GM12872 (cell line): ENCODE results near the gene OR2A12.

ENCODE experiments used
- TF ChIP-seq, protein P1 (sequence below): IDR thresholded peaks from 3 replicates; pipeline ENCODE4 v1.5.1; 2011; ENCODE audit warnings: low read depth, mild to moderate bottlenecking, low read length, moderate library complexity; ENCODE audit not compliant: insufficient read depth

Gene OR2A12

DNA sequence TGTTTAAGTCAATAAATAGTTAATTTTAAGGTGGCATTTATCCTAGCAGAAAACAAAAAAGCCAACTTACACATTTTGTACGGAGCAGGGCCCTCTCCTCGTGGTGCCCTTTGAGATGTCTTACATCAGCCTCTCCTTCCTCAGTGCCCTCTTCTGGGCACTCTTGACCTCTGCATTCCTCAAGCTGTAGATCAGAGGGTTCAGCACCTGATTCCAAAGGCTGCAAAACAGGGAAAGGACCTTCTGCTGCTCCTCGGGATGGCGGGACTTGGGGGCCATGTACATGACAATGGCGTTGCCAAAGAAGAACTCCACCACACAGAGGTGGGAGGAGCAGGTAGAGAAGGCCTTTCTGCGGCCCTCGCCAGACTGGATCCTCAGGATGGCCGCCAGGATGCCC, 32.3 kb downstream of the OR2A12 start:
- TF ChIP-seq, protein P1, sequence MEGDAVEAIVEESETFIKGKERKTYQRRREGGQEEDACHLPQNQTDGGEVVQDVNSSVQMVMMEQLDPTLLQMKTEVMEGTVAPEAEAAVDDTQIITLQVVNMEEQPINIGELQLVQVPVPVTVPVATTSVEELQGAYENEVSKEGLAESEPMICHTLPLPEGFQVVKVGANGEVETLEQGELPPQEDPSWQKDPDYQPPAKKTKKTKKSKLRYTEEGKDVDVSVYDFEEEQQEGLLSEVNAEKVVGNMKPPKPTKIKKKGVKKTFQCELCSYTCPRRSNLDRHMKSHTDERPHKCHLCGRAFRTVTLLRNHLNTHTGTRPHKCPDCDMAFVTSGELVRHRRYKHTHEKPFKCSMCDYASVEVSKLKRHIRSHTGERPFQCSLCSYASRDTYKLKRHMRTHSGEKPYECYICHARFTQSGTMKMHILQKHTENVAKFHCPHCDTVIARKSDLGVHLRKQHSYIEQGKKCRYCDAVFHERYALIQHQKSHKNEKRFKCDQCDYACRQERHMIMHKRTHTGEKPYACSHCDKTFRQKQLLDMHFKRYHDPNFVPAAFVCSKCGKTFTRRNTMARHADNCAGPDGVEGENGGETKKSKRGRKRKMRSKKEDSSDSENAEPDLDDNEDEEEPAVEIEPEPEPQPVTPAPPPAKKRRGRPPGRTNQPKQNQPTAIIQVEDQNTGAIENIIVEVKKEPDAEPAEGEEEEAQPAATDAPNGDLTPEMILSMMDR, result no peak

DNA sequence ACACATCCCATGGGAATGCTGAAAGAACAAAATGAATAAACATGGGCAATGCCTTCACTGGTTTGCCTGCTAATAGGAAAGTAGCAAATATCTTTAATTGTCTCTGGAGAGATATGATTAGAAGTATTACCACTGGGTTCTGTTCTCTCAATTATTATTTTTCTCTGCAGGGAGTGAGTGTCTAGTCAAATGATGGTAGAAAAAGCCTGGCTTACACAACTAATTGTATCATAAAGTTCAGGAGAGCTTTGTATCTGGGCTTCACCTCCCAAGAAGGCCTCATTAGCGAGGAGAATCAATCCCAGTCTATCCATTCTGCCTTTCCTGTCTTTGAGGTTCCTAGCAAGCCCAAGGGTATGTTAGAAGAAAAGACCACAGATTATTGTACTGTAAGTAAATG, 36.8 kb downstream of the OR2A12 start, which contains the start of gene OR2A14:
Gene OR2A14, plus strand, starts transcription at position 301 of the 400 bp plus-strand sequence. CDS start 5,937 bp downstream, outside the sequence.
- TF ChIP-seq, protein P1, result no peak

DNA sequence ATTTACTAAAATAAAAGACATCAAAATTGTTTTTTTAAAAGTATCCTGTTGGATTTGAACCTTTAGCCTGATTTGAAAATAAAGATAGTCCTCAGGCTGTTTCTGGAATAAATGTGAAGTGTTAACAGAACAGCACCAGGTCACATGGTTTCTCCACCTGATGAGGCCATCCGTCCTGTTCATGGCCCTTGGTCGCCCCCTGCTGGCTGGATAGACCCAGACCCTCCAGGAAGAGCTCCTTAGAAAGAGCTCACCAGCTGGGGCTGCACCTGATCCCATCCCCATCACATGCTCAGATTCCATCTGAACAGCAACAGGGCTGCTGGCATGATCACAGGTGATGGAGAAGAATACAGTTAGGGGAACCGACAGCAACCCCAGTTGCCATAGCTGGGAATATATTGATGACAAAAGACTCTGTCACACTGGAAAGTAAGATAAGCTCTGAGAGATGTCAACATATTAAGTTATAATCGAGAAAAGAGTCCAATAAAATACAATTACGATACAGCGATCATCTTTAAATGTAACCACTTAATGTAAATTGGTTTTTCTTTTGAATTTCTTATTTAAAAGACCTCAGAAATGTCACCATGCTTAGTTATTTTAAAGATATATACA, 41.7 kb downstream of the OR2A12 start:
- TF ChIP-seq, protein P1, result peak; percentile 91

DNA sequence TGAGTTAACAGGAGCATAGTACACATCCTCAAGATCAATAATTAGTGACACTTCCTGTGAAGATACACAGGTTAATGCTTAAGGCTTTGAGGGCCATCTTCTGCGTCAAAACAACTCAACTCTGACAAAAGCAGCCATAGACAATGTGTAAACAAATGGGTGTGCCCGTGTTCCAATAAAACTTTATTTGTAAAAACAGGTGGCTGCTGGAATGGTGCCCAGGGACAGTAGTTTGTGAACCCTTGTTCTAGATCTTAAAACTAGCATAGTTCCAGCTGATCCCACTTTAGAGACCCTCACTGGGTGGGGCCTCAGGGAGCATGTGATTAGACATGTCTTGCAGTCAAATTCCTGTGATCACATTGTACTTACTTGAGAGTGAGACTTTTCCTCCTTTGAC, 44.7 kb downstream of the OR2A12 start:
- TF ChIP-seq, protein P1, result no peak

DNA sequence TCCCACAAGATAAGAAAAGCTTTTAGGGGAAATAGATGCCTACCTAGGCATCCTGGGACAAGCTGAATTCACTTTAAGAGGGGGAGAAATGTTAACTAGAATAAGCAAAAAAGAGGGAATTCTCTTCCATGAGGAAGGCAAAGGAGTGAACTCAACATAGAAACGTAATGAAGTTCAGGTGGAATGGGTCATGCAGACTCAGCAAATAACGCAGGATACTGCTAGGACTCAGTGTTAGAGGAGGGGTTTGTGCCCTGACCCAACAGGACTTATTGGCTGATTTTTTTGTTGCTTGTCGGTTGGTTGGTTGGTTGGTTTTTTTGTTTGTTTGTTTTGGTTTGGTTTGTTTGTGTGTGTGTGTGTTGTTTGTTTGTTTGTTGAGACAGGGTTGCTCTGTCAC, 46.2 kb downstream of the OR2A12 start:
- TF ChIP-seq, protein P1, result no peak

DNA sequence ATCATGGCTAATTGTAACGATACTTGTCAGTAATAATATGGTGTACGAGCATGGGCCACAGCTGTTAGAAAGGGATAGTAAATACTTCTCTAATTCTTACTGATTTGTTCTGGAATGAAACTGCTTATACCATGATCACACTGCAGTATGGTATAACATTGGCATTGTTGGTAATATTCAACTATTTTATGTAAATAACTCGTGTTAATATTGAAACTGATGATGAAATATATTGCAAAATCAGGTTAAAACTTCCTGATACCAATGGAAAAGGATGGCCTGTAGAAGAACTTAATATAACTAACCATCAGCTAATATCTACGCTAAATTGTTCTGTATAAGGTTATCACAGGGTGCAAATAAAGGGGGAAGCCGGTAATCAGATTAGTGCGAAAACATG, 47.2 kb downstream of the OR2A12 start:
- TF ChIP-seq, protein P1, result no peak

DNA sequence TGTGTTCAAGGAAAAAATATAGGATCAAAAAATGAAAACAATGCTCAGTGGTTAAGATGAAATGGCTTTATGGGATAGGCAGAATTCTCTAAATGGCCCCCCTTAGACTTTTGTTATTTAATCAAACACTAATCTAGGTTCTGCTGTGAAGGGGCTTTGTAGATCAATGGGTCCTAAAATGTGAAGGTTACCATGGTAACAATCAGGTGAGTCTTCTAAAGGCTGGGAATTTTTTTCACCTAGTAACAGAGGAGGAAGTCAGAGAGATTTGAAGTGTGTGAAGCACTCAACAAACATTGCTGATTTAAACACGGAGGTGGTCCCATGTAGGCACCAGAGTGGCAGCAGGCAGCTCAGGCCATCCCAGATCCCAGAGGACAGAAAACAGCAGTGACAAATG, 48.0 kb downstream of the OR2A12 start:
- TF ChIP-seq, protein P1, result no peak
